ENCODE data around the gene ARRDC2. TPM values are rescaled to one million over a fixed set of nuclear protein-coding genes. Genes with fewer than 3 reads are reported as not detected.
"Not testable (repeated sequence)": the region's sequence is repeated elsewhere in the genome, so short reads cannot be mapped to it uniquely, and the experiment has no call there.

Gene ARRDC2
- total RNA-seq, 1 donor from 2014 or later = 3.3 TPM

GRCh38 chr19:17981611-17982010 is 26.4 kb upstream of the ARRDC2 start:
- no peak for TF ChIP-seq CTCF (IDR thresholded peaks at IDR 0.05; ENCODE audit: unreplicated experiment)
- Mint-ChIP-seq H3K36me3 (ENCODE audit: insufficient read depth) (peaks cover 12% of the 10 kb centered on the region), H3K4me3 (ENCODE audit: low read depth) (no peak overlapping the region), H3K27ac (no peak overlapping the region), H3K9me3 (ENCODE audit: low read depth) (no peaks in the 10 kb centered on the region), H3K27me3 (no peaks in the 10 kb centered on the region), H3K4me1 (ENCODE audit: low read depth) (no peaks in the 10 kb centered on the region)
- no peak for DNase-seq (ENCODE audit: low spot score, unreplicated experiment)

GRCh38 chr19:17982430-17982829 is 25.5 kb upstream of the ARRDC2 start:
- DNase-seq (ENCODE audit: low spot score, unreplicated experiment) = no peak
- TF ChIP-seq CTCF (IDR thresholded peaks at IDR 0.05; ENCODE audit: unreplicated experiment) = no peak
- no peaks in the 10 kb centered on the region for H3K4me1 Mint-ChIP-seq (ENCODE audit: low read depth)
- no peak overlapping the region for H3K4me3 Mint-ChIP-seq (ENCODE audit: low read depth)
- no peak overlapping the region for H3K27ac Mint-ChIP-seq
- no peaks in the 10 kb centered on the region for H3K9me3 Mint-ChIP-seq (ENCODE audit: low read depth)
- H3K27me3 Mint-ChIP-seq = no peaks in the 10 kb centered on the region
- H3K36me3 Mint-ChIP-seq (ENCODE audit: insufficient read depth) = peaks cover 12% of the 10 kb centered on the region

GRCh38 chr19:17985037-17985818 is 22.7 kb upstream of the ARRDC2 start:
- H3K27ac Mint-ChIP-seq = peak overlapping the region; percentile 21
- no peak for DNase-seq (ENCODE audit: low spot score, unreplicated experiment)
- TF ChIP-seq CTCF (IDR thresholded peaks at IDR 0.05; ENCODE audit: unreplicated experiment) = no peak
- H3K27me3 Mint-ChIP-seq = no peaks in the 10 kb centered on the region
- no peak overlapping the region for H3K4me3 Mint-ChIP-seq (ENCODE audit: low read depth)
- no peaks in the 10 kb centered on the region for H3K9me3 Mint-ChIP-seq (ENCODE audit: low read depth)
- H3K36me3 Mint-ChIP-seq (ENCODE audit: insufficient read depth) = peaks cover 5% of the 10 kb centered on the region
- no peaks in the 10 kb centered on the region for H3K4me1 Mint-ChIP-seq (ENCODE audit: low read depth)

- H3K4me3 Mint-ChIP-seq (ENCODE audit: low read depth); H3K27me3 Mint-ChIP-seq; H3K9me3 Mint-ChIP-seq (ENCODE audit: low read depth); H3K36me3 Mint-ChIP-seq (ENCODE audit: insufficient read depth); H3K27ac Mint-ChIP-seq; H3K4me1 Mint-ChIP-seq (ENCODE audit: low read depth); DNase-seq (ENCODE audit: low spot score, unreplicated experiment): not testable (repeated sequence)
Measured at GRCh38 chr19:17986569-17986968, 21.4 kb upstream of the ARRDC2 start.

GRCh38 chr19:17988161-17988560 is 19.8 kb upstream of the ARRDC2 start:
- Mint-ChIP-seq H3K4me1 (ENCODE audit: low read depth) (no peaks in the 10 kb centered on the region), H3K27ac (no peak overlapping the region), H3K36me3 (ENCODE audit: insufficient read depth) (peaks cover 4% of the 10 kb centered on the region), H3K9me3 (ENCODE audit: low read depth) (no peaks in the 10 kb centered on the region), H3K27me3 (no peaks in the 10 kb centered on the region), H3K4me3 (ENCODE audit: low read depth) (no peak overlapping the region)
- DNase-seq (ENCODE audit: low spot score, unreplicated experiment) = no peak
- TF ChIP-seq CTCF (IDR thresholded peaks at IDR 0.05; ENCODE audit: unreplicated experiment) = no peak

Measured in progenitor cell of endocrine pancreas (in vitro differentiated cells).